Effector CD8-positive, alpha-beta T cell (primary cell): Measurements from ENCODE around the gene SZT2.
"Not testable (repeated sequence)": the region's sequence is repeated elsewhere in the genome, so short reads cannot be mapped to it uniquely, and the experiment has no call there.

ENCODE experiments used
- DNase-seq: peaks from one replicate; lab custom pipeline; 2025; lab: John Stamatoyannopoulos, UW

SZT2 gene

DNA sequence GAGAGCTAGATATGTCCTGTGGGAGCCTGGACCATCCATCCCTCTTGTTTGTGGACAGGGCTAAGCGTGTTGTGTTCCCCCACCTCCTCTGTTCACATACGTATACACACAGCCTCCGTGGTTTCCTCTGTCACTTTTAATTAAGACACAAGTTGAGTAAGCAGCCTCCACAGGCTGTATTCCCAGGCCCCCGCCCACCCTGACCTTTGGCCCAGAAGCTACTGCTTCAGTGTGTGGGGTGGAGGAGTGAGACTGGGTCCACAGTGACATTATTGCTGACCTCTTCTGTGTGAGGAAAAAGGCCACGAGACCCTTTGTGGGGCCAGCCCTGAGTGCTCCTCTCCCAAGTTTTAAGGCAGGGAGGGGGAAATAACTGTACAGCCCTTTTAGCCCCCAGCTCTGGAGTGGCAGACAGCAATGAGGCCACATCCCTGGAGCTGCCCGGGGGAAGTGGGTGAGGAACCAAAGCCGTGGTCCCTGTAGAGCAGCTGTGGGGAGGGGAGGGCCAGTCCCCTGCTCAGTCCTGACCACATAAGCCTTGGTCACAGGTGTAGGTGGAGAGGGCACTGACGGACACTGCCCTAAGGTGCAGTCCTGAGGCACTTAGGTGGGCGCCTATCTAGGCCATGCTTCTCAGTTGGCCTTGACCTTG is 26.3 kb upstream of the SZT2 start:
- no peak for DNase-seq

DNA sequence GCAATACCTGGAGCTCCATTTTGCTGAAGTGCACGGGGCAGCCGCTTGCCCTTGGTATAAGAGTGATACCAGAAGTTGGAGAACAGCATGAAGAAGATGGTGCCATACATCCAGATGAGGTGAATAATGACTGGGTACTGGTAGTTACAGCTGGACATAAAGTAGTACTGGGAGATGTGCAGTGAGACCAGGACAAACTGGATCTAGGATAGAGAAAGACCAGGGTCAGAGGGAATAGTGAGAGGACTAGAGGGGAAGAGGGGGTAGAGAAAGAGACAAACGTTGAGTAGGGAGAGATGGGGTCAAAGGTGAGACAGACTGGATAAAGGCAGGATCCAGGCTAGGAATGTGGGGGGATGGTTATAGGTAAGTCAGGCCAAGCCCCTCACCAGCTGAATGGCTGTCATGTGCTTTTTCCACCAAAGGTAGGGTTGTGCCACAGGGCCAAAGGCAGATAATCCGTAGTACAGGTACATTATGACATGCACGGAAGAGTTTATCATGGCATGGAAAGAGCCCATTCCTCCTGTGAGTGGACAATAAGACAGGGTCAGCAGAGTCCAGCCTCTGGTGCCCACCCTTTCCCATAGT is 25.7 kb upstream of the SZT2 start:
- no peak for DNase-seq

DNA sequence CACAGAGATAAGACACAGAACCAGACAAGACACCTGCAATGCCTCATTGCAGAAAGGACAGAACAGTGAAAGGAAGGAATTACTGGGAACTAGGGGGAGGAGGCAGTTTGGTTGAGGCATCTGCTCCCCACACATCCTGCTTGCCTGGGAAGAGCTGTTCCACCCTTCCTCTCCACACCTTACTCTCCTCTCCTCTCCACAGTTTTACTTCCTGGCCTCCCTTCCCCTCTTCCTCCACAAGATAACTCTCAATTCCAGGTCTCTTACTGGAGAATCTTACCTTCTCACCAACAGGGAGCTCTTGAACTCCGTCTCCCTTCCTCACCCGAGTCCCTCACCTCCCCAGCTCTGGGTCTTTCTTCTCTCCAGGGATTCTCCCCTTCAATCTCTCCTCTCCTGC is 24.0 kb upstream of the SZT2 start:
- no peak for DNase-seq

DNA sequence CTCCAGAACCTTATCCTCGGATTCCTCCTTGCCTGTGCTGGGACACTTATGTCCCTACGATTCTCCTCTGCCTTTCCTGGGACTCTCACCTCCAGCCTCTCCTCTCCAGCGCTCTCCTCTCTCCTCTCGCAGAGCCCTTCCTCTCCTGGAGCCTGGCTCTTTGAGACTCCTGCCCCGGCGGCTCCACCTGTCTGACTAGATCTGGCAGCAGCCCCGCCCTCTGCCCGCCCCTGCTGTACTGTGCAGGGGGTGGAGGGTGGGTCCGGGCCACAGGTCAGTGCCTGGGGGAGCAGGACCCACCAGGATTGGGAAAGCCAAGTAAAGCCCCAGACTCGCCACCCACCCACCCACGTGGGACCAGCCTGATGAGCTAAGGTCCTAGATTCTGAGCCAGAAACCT is 23.5 kb upstream of the SZT2 start:
- no peak for DNase-seq

DNA sequence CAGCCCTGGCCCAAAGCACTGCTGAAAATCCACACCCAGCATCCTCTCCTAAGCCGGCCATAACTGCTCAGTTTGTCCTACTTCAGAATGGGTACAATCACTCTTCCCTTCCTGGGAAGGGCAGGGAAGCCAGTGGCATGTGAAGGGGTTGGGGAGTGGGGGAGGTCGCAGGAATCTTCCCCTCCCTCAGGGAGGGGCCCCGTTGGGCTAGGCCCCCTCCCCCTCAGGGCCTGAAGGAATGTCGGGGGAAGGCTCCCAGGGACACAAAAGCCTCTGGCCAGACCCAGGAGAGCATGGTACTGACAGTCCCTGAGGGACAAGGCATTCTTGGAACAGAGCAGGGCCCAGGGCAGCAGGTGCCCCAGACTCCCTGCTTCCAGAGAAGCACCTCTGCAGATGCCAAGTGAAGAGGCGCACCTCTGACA is 23.1 kb upstream of the SZT2 start:
- DNase-seq: no peak

DNA sequence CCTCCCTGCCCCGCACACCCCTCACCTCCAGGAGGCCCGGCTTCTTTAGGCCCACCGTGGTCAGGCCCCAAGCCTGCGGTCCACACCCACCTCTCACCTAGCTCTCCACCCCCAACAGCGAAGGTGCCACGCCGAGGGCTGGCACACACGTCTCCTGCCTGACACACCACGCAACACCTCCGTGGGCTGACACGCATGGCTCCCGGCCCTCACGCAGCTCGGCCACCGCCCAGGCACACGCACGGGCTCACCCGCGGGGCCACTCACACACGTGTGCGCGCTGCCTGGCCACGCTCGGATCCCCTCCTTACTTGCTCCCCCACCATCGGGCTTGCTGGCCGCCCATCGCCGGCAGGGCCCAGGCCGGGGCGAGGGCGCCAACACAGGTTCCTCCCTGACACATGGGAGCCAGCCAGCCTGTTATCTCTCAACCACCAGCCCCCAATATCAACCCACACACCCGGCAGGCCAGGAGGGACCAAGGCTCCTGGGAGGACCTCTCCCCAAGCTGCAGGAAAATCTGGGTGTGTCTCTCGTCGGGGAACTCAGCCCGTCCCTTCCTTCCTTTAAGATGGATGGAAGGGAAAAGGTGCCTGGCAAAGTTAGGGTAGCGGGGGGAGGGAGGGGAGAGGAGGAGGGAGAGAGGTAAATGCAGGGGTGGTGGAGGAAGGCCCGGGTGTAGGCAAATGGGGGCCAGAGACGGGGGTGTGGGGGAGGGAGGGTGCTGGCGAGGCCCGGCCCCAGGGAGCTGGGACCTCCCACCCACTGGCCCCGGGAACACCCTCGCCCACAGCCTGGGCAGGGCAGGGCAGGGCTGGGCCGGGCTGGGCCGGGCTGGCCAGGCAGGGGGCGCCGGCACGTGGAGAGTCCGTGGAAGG is 22.4 kb upstream of the SZT2 start:
- no peak for DNase-seq

DNA sequence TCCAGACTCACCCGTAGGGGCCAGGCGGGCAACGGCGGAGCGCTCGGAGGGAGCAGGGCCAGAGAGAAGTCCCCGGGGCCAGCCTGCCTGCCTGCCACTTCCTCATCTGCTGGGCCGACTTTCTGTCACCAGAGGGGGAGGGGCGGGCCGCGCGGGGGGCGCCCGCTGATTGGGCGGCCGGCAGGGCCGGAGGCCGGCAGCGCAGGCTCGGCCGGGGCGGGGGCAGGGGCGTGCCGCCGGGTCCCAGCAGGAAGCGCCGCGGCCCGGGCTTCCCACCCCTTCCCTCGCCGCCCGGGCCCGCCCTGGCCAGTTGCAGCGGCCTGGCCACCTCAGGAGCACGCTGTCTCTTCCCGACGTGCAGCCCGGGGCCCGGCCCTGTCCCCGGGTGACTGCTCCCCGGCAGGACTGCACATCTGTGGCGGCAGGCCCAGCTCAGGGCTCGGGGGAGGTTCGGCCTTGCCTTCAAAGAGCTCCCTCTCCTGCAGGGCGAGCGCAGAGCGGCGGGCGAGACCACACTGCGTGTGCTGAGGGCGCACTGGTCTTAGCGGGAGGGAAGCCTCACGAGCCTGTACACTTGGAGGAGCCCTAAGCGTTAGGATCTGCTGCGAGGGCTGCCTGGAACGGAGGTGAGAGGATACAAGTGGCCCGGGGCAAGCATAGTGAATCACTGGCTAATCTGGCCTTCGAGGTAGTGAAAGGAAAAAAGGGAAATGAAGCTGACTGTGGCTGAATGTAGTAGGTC is 21.6 kb upstream of the SZT2 start, which contains the start of gene ELOVL1:
Gene ELOVL1, minus strand, starts transcription at position 108 of the 742 bp plus-strand sequence. CDS start 2,402 bp downstream, outside the sequence.
- peak; percentile 66 for DNase-seq

DNA sequence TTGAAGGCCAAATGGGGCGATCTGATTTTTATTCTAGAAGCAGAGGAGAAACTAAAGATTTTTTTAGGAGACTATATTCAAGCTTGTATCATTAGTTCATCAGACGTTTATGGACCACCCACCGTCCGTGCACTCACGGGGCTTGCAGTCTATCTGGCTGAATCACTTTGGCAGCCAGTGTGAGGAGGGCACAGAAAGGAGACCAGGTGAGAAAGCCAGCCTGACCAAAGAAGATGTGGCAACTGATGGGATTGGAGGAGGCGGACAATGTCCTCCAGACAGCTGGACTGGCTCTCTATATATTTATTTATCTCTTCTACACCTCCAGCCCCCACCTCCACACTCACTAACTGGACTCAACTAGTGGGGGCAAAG is 21.1 kb upstream of the SZT2 start:
- no peak for DNase-seq

DNA sequence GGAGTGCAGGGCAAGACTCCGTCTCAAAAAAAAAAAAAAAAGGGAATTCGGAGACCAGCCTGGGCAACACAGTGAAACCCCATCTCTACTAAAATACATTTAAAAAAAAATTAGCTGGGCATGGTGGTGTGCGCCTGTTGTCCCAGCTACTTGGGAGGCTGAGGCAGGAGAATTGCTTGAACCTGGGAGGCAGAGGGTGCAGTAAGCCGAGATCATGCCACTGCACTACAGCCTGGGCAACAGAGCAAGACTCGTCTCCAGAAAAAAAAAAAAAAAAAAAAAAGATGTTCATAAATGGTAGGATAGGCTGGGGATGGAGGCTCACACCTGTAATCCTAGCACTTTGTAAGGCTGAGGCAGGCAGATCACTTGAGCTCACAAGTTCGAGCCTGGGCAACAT is 19.9 kb upstream of the SZT2 start:
- DNase-seq: not testable (repeated sequence)

DNA sequence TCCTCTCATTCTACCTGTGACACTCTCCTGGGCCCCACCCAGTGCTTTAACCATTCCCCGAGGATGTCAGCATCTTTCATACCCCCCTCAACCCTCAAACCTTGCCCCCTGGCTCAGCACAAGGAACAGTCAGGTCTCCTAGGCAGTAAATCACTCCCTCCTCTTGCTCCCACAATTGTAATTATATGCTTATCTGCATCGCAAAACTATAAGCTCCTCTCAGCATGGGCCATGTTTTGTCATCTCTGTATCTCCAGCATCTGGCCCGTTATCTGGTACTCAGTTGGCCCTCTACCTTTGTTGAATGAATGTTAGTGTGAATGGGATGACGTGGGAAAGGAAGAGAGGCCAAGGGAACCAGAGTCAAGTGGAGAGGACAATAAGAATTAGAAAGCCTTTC is 19.1 kb upstream of the SZT2 start:
- DNase-seq: no peak

DNA sequence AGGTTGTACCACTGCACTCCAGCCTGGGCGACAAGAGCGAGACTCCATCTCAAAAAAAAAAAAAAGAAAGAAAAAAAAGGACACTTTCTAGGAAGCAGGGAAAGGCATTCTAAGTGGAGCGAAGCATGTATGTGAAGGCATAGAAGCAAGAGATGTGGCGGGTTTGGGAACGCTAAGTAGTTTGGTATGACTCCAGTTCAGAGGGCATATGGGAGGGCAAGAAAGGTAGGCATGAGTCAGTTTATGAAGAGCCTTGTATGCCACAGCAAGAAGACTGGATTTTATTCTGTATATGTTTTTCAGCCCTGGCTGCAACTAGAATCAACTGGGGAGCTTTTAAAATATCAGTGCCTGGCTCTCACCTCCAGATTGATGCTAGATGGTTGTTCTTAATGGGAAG is 17.5 kb upstream of the SZT2 start:
- no peak for DNase-seq

DNA sequence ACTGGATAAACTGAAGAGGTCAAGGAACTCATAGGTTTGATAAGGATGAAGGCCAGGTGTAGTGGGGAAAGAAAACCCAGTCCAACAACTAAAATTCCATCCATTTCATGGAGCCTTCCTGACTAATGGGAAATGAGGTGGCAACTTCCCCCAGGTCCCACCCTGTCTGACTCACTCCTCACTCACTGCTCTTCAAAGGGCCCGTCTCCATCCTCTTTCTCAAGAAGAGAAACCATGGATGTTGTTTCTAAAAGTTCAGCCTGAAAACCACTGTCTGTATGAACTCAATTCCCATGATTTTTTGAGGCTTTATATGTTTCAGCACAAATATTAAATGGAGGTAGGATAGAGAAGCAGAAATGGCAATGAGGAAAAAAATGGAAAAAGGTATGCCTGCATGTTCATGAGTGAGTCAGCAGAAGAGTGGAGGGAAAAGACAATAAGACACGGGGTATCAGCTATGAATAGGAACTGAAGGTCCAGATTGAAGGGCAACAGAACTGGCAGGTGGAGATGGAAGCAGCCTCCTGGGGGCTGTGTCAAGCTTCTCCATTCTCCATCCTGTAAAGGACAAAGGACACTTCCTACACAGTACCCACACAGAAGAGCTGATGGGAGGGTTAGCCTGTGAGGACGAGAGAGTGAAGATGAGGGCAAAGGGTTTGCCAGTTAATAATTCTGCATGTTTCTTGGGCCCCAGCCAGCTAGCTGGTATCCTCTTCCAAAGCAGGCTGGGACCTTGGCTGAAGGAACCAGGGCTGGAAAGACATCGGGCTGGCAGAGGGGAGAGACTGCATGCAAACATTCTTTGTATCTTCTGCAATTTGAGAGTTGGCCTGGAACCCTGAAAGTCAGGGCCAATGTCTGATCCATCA is 16.4 kb upstream of the SZT2 start:
- no peak for DNase-seq

DNA sequence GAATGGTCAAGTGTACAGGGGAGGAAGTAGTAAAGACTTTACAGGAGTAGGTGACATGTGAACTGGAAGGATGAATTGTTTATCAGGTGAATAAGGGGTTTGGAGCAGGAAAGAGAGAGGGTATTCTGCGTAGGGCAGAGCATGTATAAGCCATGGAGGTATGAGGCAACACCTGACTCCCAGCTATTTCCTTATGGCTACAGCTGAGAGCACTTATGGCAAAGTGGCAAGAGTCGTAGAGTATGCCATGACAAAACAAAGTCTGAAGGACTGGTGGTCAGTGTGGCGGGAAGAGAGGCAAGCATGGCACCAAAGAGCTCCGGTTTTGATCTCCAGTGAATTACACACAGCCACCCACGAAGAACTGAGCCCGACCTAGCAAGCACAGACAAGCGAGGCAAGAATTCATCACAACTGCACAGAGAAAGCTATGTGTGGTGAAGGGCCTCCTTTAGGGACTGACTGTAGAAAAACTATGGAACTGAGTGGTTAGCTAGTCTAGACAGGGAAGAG is 12.9 kb upstream of the SZT2 start:
- DNase-seq: no peak

DNA sequence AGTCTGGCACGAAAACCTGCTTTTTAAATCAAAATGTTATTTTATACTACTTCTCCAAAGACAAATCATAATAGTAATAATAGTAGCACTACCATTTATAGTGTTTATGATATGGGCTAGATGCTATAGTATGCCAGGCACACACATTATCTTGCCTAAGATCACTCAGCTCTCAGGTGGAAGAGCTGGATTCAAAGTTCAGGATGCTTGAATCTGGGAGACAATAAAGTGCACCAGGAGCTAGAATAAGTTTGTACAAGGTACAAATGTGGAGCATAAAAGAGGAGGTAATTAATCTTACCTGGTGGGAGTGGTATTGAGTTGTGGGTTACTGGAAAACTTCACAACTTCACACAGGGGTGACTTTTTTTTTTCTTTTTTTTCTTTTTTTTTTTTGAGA is 11.9 kb upstream of the SZT2 start:
- no peak for DNase-seq

DNA sequence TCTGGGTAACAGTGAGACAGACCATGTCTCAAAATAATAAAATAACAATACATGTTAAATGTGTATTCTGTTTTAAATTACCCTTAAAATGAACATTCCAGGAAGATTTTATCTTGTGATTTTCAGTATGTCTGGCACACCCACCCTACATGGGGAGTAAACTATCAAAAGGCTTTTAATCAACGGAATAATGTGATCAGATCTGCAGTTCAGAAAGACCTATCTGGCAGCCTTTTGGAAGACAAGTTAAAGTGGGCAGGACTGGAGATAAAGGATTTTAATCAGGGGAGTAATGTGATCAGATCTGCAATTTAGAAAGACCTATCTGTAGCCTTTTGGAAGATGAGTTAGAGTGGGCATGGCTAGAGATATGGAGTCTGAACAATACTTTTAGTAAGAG is 10.2 kb upstream of the SZT2 start:
- no peak for DNase-seq

DNA sequence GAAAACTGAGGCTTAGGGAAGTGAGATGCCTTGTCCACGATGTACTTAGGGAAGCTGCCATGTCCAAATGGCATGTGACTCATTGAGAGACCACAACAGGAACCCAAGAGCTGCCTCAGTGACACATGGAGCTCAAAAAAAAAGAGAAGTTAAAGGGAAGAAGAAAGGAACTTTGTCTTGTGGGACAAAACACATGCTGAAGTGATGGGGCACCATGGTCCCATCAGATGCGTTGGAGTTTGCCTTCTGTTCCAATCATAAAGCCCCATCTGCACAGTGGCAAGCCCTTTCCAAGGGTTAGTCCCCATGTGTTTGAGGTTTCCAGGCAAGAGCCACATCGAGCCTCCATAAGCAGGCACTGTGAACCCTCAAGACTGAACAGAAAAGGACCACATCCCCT is 8.1 kb upstream of the SZT2 start:
- no peak for DNase-seq

DNA sequence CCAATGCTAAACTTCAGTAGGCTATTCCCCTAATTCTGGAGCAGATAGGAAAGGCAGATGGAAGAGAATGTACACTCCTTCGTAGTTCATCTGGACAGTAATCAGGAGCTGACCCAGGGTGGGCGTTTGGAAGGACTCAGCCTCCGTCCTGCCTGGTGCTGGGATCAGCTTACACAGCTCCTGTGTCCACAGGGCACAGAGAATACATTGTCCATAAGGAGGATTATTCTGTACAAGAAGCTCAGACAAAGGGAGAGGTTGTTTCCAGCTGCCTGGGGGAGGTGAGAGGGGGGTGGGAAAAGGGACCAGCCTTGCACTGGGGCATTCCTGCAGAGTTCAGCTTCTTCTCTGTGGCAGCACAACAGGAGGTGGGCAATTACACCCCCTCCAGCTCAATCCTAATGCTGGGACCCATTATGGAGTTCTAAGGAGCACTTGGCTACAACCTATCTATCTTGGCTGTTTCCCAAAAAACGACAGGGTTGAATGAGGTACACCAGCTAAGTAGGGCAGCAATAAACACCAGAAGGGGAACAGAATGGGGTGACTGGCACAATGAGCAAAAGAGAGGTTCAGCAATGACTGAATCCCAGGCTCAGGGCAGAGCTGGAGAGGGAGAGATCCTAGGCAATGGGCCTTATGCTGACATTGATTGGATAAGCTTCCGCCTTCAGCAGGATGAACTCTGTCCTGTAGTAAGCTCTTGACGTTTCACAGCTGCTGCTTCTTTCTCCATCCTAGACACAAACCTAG is 7.5 kb upstream of the SZT2 start:
- DNase-seq: no peak

DNA sequence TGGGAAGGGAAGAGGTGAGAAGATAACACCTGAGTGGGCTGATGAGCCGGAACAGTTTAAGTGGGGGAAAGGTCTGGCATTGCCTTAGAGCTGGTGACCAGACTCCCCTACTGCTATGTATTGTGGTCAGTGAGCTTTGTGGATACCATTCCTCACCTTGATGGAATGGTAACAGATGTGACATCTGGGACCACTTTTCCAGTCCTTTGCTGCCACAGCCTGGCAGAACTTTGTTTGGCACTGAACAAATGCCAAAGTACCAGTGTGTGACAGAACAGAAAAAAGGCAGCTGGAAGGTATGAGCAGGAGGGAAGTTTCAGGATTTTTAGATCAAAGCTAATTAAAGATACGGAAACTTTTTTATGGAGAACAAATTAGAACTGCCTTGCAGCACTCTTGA is 6.2 kb upstream of the SZT2 start:
- DNase-seq: no peak

DNA sequence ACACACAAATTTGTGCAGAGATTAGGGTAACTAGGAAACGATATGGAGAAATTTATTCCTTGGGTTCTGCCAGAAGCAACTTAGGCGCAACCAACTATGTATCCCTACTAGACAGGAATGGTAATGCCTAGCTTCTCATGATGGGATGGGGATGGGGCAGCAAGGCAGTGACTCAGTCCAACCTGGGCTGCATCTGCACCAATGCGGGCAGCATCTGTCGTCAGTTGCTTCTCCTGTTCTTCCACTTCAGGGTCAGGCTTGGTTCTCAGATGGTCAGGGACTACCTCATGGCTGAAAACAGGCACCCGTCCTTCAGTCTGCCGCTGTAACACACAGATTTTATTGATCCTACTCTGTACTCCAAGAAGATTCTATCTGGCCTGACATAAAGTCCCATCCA is 3.0 kb upstream of the SZT2 start:
- no peak for DNase-seq

DNA sequence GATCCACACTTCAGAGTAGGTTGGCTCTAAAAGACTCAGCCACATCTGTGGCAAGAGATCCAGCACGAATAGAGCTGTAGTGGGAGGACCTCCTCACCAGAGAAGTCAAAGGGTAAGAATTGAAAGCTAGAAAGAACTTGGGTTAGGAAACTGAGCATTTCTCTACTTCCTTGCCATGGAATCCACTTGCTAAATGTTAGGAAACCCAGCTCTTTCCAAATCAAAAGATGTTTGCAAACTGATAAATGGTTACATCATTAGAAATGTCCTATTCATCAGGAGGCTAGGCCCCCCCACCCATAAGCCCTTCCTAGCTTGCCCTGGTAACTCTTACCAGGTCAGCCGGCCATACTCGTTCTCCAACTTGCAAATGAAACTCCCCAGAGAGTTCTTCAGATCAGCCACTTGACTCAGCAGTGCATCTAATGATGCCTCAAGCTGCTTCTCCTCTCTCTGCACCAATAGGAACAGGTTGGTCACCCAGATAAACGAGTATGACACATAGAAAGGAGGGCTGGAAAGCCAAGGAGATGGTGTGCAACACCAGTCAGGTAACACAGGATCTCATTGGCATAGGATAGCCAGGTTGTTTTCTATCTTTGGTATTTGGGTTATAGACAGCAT is 1.6 kb upstream of the SZT2 start:
- no peak for DNase-seq
